PC-3 (cell line): ENCODE measurements around the gene TNFRSF19.

Experiments used
- CTCF ChIP-seq: fragments of 300-600 bp; sonication (generic); conservative IDR thresholded peaks from 2 replicates; pipeline ENCODE4 v1.5.1; 2017; ENCODE audit warnings: antibody characterized with exemption, low read depth, mild to moderate bottlenecking, low read length
- EZH2 ChIP-seq: fragments of 300-600 bp; sonication (generic); IDR thresholded peaks from one replicate; pipeline ENCODE4 v1.6.1; 2017; ENCODE audit warnings: antibody characterized with exemption, mild to moderate bottlenecking, low read length; ENCODE audit not compliant: unreplicated experiment
- EZH2phosphoT487 ChIP-seq: fragments of 300-600 bp; sonication (generic); IDR thresholded peaks from 2 replicates; pipeline ENCODE4 v1.6.1; 2018; ENCODE audit warnings: mild to moderate bottlenecking, antibody characterized with exemption, low read length, borderline replicate concordance

GRCh38 chr13:23686948-23687347 is 116.7 kb downstream of the TNFRSF19 start:
- TF ChIP-seq CTCF (no peak), EZH2phosphoT487 (no peak), EZH2 (no peak)
